ENCODE data around the gene NR2F2.

The NR2F2 gene

GRCh38 chr15:96343113-96344059 is 12.9 kb downstream of the NR2F2 start:
- no peak for DNase-seq (ENCODE audit: low read depth in 1 of 2, low spot score in 1 of 2)
- TF ChIP-seq JUND (IDR thresholded peaks at IDR 0.05; ENCODE audit: low read depth) = no peak
- in situ Hi-C loops (cut with HindIII; ENCODE audit: low pct_unique_long_range_greater_than_20kb, low sequenced_read_pairs) = no loop called here

DNA sequence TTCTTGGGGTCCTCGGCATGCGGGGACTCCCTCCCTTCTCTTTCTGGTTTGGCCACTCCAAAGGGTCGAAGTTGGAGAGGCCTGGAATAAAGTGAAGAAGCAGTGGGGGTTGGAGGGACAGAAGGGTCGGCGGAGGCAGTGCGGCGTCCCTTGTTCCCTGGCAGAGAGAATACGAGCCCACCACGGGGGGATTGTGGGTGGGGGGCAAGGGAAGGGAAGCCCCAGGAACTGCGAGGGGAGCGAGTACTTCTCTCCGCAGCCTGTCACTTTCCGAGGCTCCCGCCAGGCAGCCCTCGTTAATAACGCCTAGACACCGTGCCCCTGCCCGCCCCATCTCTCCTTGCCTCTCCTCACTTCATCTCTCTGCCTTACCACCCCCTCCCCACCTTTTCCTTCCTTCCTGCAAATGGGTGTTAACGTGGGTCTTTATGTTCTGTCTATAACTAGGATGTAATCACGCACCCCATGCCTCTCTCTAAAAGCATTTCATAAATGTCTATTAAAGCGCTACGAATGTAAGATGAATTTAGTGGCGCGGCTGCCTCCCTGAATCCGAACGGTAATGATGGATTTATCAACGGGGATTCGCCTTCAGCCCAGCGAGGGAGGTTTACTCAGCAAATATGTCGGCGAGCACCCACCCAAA is 13.7 kb downstream of the NR2F2 start:
- DNase-seq (ENCODE audit: low read depth in 1 of 2, low spot score in 1 of 2) = no peak
- TF ChIP-seq JUND (IDR thresholded peaks at IDR 0.05; ENCODE audit: low read depth) = no peak
- in situ Hi-C loops (cut with HindIII; ENCODE audit: low pct_unique_long_range_greater_than_20kb, low sequenced_read_pairs) = no loop called here

DNA sequence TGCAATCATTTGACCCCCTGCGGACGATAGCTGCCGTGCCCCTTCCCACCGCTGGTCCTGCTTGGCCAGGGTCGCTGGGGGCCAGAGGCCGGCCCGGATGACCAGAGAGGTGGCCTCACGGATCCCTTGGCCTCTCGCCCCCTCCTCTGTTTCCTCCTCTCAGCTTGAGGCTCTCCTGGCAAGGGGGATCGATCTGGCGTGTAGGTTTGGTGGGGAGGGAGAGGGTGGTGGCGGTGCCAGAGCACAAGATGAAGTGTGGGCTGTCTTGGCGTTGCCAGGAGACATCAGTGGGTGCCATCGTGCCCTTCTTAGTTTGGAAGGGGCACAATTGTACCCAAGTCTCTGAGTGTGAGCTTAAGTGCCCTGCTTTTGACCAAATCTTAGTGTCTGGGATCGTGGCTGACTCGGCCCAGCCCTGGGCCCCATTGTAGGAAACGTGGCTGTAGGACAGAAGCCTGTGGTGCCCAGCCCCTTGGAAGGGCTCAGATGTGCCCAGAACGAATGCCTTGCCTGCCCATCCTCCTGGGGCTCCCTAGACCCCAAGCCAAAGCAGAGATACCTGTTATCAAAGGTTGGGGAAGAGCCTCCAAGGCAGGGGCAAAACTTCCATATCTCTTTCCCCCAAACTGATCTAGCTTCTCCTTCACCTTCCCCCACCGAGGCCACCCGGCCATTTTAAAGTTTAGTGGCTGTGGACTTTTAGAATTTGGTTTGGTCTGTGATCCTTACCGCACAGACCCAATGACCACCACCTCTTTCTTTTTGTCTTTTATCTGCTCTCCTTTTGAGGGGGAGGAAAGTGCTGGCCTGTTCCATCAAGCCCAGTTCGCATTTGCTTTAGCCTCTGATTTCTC is 14.4 kb downstream of the NR2F2 start:
- in situ Hi-C loops (cut with HindIII; ENCODE audit: low pct_unique_long_range_greater_than_20kb, low sequenced_read_pairs) = no loop called here
- no peak for TF ChIP-seq JUND (IDR thresholded peaks at IDR 0.05; ENCODE audit: low read depth)

GRCh38 chr15:96345560-96346399 is 15.3 kb downstream of the NR2F2 start:
- in situ Hi-C loops (cut with HindIII; ENCODE audit: low pct_unique_long_range_greater_than_20kb, low sequenced_read_pairs) = no loop called here
- no peak for DNase-seq (ENCODE audit: low read depth in 1 of 2, low spot score in 1 of 2)

More for the DNA sequence above, 14.4 kb downstream of the NR2F2 start:
- DNase-seq (ENCODE audit: low read depth in 1 of 2, low spot score in 1 of 2) = no peak

GRCh38 chr15:96346409-96346970 is 16.0 kb downstream of the NR2F2 start:
- DNase-seq (ENCODE audit: low read depth in 1 of 2, low spot score in 1 of 2) = no peak
- no peak for TF ChIP-seq JUND (IDR thresholded peaks at IDR 0.05; ENCODE audit: low read depth)
- in situ Hi-C loops (cut with HindIII; ENCODE audit: low pct_unique_long_range_greater_than_20kb, low sequenced_read_pairs) = no loop called here

More at GRCh38 chr15:96345560-96346399, 15.3 kb downstream of the NR2F2 start:
- no peak for TF ChIP-seq JUND (IDR thresholded peaks at IDR 0.05; ENCODE audit: low read depth)

DNA sequence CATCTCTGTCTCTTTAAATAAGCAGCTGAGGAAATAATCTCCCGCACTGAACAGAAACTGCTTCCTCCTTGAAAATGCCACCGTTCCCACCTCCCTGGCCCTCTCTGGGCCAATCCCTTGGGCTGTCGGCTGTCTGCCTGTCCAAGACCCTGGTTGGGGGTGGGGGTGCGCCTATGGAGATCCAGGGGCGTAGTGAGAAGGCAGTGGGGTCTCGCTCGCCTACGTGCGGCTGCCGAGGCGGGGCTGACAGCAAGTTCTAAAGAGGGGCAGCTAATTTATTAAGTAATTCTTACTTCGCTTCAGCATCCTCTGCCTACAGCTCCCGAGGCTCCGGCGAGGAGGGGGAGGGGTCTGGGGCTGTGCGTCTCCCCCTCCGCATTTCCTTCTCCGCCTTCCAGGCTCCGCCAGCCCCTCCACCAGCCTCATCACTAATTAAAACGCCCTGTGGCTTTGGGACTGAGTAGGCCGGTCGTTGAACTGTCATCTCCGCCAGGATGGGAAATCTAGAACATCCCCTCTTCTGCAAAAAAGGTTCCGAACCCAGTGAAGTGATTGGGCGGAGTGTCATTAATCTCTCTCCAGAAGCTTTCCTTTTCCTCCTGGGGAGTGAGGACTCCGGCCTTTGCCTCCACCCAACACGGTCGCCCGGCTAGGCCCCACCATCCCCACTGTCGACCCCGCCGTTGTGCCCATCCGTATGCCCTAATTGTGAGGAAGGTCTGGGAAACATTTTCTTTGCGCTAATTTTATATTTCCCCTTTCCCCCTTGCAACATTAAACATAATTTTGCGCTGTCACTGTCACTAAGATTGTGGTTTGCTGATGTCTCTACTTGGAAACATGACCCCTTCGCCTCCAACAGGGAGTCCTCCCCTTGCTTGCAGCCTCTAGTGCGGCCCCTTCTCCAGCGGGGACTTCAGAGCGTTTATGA is 16.9 kb downstream of the NR2F2 start:
- in situ Hi-C loops (cut with HindIII; ENCODE audit: low pct_unique_long_range_greater_than_20kb, low sequenced_read_pairs) = no loop called here
- no peak for DNase-seq (ENCODE audit: low read depth in 1 of 2, low spot score in 1 of 2)
- TF ChIP-seq JUND (IDR thresholded peaks at IDR 0.05; ENCODE audit: low read depth) = no peak

DNA sequence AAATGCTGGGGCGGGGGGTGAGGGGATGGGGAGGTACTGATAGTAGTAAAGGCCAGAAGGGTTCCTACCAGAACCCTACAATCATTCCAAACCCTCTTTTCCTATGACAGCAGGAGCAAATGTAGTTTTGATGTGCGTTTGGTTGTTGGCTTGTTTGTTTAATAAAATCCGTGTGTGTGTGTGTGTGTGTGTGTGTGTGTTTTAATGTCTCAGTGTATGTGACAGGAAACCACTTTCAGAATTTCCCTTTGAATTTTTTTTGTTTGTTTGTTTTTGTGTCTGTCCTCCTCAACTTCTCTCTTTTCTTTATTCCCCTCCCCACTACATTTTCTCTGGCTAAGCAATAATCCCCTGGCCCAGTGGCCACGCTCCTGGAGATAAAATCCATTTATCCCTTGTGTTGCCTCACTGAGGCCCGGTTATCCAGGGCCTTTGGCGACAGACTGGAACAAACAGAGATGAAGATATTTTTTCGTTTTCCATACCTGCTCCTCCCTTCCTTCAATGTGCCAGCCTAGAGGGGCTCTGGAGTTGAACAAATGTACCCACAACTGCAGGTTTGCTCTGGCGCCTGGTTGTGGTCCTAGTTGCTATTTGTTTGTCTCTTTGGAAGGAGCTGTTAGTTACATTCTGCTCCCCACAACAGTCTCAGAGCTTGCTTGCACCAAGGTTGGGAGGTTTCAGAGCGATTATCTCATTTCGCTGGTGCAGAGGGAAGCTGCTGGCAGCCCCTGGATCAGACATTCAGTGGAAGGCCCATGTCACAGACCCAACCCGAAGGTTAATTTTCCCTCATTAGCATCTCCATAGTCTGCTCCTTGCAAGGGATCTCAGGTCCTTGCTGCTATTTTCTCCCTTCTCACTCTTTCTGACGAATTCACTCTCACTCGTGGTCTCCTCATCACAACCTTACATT is 17.9 kb downstream of the NR2F2 start:
- in situ Hi-C loops (cut with HindIII; ENCODE audit: low pct_unique_long_range_greater_than_20kb, low sequenced_read_pairs) = no loop called here
- DNase-seq (ENCODE audit: low read depth in 1 of 2, low spot score in 1 of 2) = no peak
- no peak for TF ChIP-seq JUND (IDR thresholded peaks at IDR 0.05; ENCODE audit: low read depth)

DNA sequence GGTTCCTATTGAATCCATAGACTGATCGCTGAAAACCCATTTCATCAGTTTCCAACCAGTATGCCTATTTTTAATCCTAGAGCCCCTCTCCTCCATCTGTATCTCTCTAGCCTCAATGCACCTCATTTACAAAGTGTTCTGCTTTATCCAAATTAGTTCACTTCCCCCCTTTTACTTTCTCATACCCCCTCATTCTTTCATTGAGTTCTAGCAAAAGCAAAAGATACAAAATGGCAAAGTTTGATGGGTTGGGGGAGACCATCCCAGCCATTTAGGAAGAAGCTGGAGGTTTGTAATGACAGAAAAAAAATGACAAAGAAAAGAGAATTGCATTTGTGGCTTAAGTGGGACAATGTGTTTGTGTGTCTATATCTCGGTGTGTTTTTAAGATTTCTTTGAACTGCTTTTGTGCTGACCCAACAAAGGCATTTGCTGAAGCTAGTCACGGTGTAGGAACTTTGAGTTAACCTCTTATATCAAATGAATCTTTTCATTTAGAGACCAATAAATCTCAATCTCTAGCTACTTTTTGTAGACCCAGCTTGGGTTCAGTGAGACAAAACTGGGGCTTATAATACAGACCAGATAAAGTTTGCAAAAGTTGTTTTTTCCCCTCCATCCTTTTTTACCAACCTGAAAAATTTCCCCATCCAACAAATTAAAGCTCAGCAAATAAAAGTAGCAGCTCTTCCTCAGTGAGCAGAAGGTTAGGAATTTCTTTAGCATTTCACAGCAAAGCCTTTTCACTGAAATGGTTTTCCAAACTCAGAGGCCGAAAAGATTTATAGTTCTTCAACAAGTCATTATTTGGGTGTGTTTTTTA is 18.7 kb downstream of the NR2F2 start:
- in situ Hi-C loops (cut with HindIII; ENCODE audit: low pct_unique_long_range_greater_than_20kb, low sequenced_read_pairs) = no loop called here
- no peak for DNase-seq (ENCODE audit: low read depth in 1 of 2, low spot score in 1 of 2)

More for the DNA sequence above, 18.7 kb downstream of the NR2F2 start:
- no peak for TF ChIP-seq JUND (IDR thresholded peaks at IDR 0.05; ENCODE audit: low read depth)

Measured in T47D (cell line).